Osteoblast (primary cell): ENCODE data around the gene EREG. TPM values are rescaled to one million over a fixed set of nuclear protein-coding genes. Genes with fewer than 3 reads are reported as not detected.
A peak's percentile ranks its signal among the peaks of the same experiment; 100 is the strongest.

ENCODE experiments used
- DNase-seq: peaks from one replicate; pipeline ENCODE4 v3.0.0; 2011; ENCODE audit warnings: low spot score, mixed read lengths; ENCODE audit not compliant: insufficient read length; ENCODE audit errors: missing footprints
- H2AFZ ChIP-seq: 2 replicates; pipeline ENCODE4 v1.6.0; 2011; ENCODE audit warnings: mild to moderate bottlenecking, low read length
- H3K27ac ChIP-seq: 2 replicates; pipeline ENCODE4 v1.5.1; 2011; ENCODE audit warnings: mild to moderate bottlenecking, low read depth, low read length, moderate library complexity
- H3K27me3 ChIP-seq: 2 replicates; pipeline ENCODE4 v1.6.0; 2012; ENCODE audit warnings: mild to moderate bottlenecking, control low read depth, inconsistent platforms, low read length, moderate library complexity; ENCODE audit not compliant: insufficient read depth
- H3K36me3 ChIP-seq: 2 replicates; pipeline ENCODE4 v1.5.1; 2011; ENCODE audit warnings: mild to moderate bottlenecking, low read length, control low read depth, moderate library complexity; ENCODE audit not compliant: insufficient read depth
- H3K4me1 ChIP-seq: 2 replicates; pipeline ENCODE4 v1.5.1; 2011; ENCODE audit warnings: mild to moderate bottlenecking, low read length, control low read depth, moderate library complexity; ENCODE audit not compliant: insufficient read depth
- H3K4me2 ChIP-seq: 2 replicates; pipeline ENCODE4 v1.6.0; 2011; ENCODE audit warnings: mild to moderate bottlenecking, low read length; ENCODE audit not compliant: insufficient read depth
- H3K4me3 ChIP-seq: fragments of 200-600 bp; sonication (generic); 3 replicates; pipeline ENCODE4 v1.5.1; 2012; ENCODE audit warnings: mild to moderate bottlenecking, low read length, inconsistent platforms; ENCODE audit not compliant: insufficient read depth
- H3K79me2 ChIP-seq: 2 replicates; pipeline ENCODE4 v1.6.0; 2012; ENCODE audit warnings: mild to moderate bottlenecking, low read length, control low read depth, inconsistent platforms; ENCODE audit not compliant: insufficient read depth
- H3K9me3 ChIP-seq: 2 replicates; pipeline ENCODE4 v1.5.1; 2011; ENCODE audit warnings: low read depth, low read length, control low read depth
- H4K20me1 ChIP-seq: 2 replicates; pipeline ENCODE4 v1.6.0; 2012; ENCODE audit warnings: mild to moderate bottlenecking, low read length, control low read depth; ENCODE audit not compliant: insufficient read depth
- total RNA-seq: library from RNA; depleted of rRNA; stranded (reverse); fragments of >200 nt; gene quantifications from 2 replicates; pipeline ENCODE4 v1.2.3, GENCODE V29; 2012
- TF ChIP-seq, protein P1 (sequence below): IDR thresholded peaks from 2 replicates; pipeline ENCODE4 v1.5.1; 2011; ENCODE audit warnings: mild to moderate bottlenecking, low read depth, low read length, moderate library complexity; ENCODE audit errors: extremely low read depth

The EREG gene
- total RNA-seq, 1 donor: 1.1 TPM

DNA sequence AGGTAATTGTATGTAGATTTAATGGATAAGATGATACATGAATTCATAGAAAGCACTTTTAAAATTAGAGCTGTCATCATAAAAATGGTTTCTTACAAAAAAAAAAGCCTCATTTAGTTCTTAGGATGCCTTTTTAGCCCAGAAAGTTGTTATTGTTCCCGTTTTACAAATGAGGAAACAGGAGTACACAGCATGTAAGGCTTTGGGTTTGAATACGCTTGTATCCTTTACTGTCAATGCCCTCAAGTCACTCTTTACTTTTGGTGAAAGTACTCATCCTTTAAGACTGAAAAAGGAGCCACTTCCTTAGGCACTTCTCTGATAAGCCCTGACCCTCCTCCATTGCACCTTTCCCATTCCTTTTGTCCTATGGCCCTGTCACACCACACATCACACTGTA lies 4.9 kb downstream of the EREG start:
- no peaks in the 10 kb centered on the region for H3K9me3 ChIP-seq
- H2AFZ ChIP-seq: no peak overlapping the region
- H3K27me3 ChIP-seq: peaks cover 3% of the 10 kb centered on the region
- H3K4me2 ChIP-seq: no peak overlapping the region
- H3K4me1 ChIP-seq: peaks cover 13% of the 10 kb centered on the region
- TF ChIP-seq, protein P1, sequence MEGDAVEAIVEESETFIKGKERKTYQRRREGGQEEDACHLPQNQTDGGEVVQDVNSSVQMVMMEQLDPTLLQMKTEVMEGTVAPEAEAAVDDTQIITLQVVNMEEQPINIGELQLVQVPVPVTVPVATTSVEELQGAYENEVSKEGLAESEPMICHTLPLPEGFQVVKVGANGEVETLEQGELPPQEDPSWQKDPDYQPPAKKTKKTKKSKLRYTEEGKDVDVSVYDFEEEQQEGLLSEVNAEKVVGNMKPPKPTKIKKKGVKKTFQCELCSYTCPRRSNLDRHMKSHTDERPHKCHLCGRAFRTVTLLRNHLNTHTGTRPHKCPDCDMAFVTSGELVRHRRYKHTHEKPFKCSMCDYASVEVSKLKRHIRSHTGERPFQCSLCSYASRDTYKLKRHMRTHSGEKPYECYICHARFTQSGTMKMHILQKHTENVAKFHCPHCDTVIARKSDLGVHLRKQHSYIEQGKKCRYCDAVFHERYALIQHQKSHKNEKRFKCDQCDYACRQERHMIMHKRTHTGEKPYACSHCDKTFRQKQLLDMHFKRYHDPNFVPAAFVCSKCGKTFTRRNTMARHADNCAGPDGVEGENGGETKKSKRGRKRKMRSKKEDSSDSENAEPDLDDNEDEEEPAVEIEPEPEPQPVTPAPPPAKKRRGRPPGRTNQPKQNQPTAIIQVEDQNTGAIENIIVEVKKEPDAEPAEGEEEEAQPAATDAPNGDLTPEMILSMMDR: no peak
- no peak overlapping the region for H3K27ac ChIP-seq
- H3K36me3 ChIP-seq: no peaks in the 10 kb centered on the region
- H3K79me2 ChIP-seq: no peaks in the 10 kb centered on the region
- H4K20me1 ChIP-seq: no peaks in the 10 kb centered on the region
- no peak for DNase-seq
- no peak overlapping the region for H3K4me3 ChIP-seq

DNA sequence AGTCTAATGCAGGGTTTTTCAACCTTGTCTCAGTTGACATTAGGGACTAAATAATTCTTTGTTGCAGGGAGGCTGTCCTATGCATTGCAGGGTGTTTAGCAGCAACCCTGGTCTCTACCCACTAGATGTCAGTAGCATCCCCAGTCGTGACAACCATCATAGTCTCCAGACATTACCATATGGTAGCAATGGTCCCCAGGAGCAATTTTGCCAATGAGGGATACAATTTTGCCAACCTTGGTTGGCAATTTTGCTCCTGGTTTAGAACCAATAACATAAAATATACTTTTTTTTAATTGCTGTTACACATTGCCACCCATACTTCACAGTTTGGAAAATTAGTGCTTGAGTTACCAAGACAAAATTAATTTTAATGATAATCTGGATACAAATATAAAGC lies 6.0 kb downstream of the EREG start:
- H3K36me3 ChIP-seq: no peaks in the 10 kb centered on the region
- H3K4me2 ChIP-seq: no peak overlapping the region
- no peaks in the 10 kb centered on the region for H4K20me1 ChIP-seq
- no peak for DNase-seq
- H2AFZ ChIP-seq: no peak overlapping the region
- H3K79me2 ChIP-seq: no peaks in the 10 kb centered on the region
- no peaks in the 10 kb centered on the region for H3K27me3 ChIP-seq
- no peak overlapping the region for H3K27ac ChIP-seq
- H3K4me3 ChIP-seq: no peak overlapping the region
- no peaks in the 10 kb centered on the region for H3K9me3 ChIP-seq
- TF ChIP-seq, protein P1: peak; percentile 92
- H3K4me1 ChIP-seq: peaks cover 15% of the 10 kb centered on the region

DNA sequence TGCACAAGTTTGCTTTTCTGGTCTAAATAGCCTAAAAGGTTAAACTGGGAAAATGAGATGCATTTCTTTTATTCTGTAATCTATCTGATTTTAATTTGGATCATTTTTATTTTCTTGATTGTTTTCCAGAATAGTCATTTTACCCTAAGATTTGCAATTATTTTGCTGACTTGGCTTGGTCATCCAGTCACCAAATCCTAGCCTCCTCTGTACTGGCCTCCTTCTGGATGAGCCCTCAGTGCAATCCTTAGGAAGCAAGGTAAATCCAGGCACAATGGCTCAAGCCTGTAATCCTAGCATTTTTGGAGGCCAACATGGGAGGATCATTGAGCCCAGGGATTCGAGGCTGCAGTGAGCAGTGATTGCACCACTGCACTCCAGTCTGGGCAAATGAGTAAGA lies 9.2 kb downstream of the EREG start:
- peak overlapping the region; percentile 63 for H3K27ac ChIP-seq
- no peak overlapping the region for H2AFZ ChIP-seq
- H3K36me3 ChIP-seq: no peaks in the 10 kb centered on the region
- no peaks in the 10 kb centered on the region for H4K20me1 ChIP-seq
- no peaks in the 10 kb centered on the region for H3K9me3 ChIP-seq
- TF ChIP-seq, protein P1: no peak
- peak overlapping the region; percentile 60 for H3K4me2 ChIP-seq
- H3K27me3 ChIP-seq: no peaks in the 10 kb centered on the region
- H3K4me1 ChIP-seq: peaks cover 25% of the 10 kb centered on the region
- no peak for DNase-seq
- H3K79me2 ChIP-seq: no peaks in the 10 kb centered on the region
- H3K4me3 ChIP-seq: no peak overlapping the region

DNA sequence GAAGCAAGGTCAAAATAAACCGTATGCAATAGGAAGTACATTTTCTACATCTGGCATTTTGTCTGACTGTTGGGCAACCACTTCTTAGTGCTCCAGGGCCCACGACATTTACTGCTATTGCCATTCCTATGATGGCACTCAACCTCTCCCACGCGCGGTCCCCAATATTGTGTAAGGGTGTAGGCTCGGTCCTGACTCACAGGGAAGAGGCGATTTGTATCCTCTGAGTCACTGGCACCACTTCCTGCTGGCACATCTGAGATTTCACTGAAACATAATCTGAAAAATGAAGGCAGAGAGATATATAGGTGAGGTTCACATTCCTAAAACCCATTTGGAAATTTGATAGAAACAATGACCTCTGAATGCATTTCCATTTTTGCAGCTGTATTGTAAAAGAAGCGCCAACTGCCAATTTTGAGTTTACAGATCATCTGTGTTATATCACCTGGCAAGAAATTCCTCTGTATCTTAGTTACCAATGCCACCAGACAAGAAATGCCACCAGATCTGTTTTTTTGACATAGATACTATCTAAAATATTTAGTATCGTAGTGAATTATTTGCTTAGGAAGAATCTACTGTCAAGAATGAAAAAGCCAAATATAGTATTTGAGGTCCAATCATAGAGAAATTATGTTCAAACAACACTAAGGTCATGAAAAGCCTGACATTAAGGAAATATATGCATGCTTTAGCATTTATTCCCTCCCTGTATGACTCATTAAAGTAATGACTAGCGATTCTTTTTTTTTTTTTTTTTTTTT lies 9.8 kb downstream of the EREG start:
- Histone ChIP-seq H4K20me1 (no peaks in the 10 kb centered on the region), H3K4me1 (peaks cover 25% of the 10 kb centered on the region), H3K27ac (peak overlapping the region; percentile 63), H3K79me2 (no peaks in the 10 kb centered on the region), H3K4me2 (peak overlapping the region; percentile 60), H3K9me3 (no peaks in the 10 kb centered on the region), H3K27me3 (no peaks in the 10 kb centered on the region), H2AFZ (no peak overlapping the region), H3K4me3 (no peak overlapping the region), H3K36me3 (no peaks in the 10 kb centered on the region)
- TF ChIP-seq, protein P1: no peak
- peak; percentile 79 for DNase-seq
